Loucy (cell line): ENCODE data around the gene FAM210B.

Experiments used
- H2AFZ ChIP-seq: fragments of 200-600 bp; sonication (generic); 2 replicates; pipeline ENCODE4 v1.6.0; 2016; ENCODE audit warnings: antibody characterized with exemption, mild to moderate bottlenecking, low read length, moderate library complexity
- H3F3A ChIP-seq: fragments of 200-600 bp; 2 replicates; pipeline ENCODE4 v1.6.0; 2016; ENCODE audit warnings: antibody characterized with exemption, low read depth, mild to moderate bottlenecking
- H3K27me3 ChIP-seq: fragments of 200-600 bp; sonication (generic); 2 replicates; pipeline ENCODE4 v1.6.1; 2014; ENCODE audit warnings: low read length, mild to moderate bottlenecking; ENCODE audit not compliant: insufficient read depth, poor library complexity, severe bottlenecking
- H3K36me3 ChIP-seq: fragments of 200-600 bp; sonication (generic); 2 replicates; pipeline ENCODE4 v1.6.1; 2016; ENCODE audit warnings: low read length; ENCODE audit not compliant: insufficient read depth
- H3K4me1 ChIP-seq: fragments of 200-600 bp; sonication (generic); 2 replicates; pipeline ENCODE4 v1.5.1; 2014; ENCODE audit warnings: low read length, mild to moderate bottlenecking; ENCODE audit not compliant: insufficient read depth, poor library complexity, severe bottlenecking
- H3K4me2 ChIP-seq: fragments of 200-600 bp; sonication (generic); 2 replicates; pipeline ENCODE4 v1.6.0; 2014; ENCODE audit warnings: antibody characterized with exemption, low read length, low read depth, mild to moderate bottlenecking; ENCODE audit not compliant: poor library complexity, severe bottlenecking
- H3K4me3 ChIP-seq: fragments of 200-600 bp; sonication (generic); 2 replicates; pipeline ENCODE4 v1.5.1; 2014; ENCODE audit warnings: low read length, mild to moderate bottlenecking, mixed read lengths; ENCODE audit not compliant: poor library complexity, severe bottlenecking
- H3K79me2 ChIP-seq: fragments of 200-600 bp; sonication (generic); 2 replicates; pipeline ENCODE4 v1.6.1; 2014; ENCODE audit warnings: low read length; ENCODE audit not compliant: insufficient read depth
- H3K9ac ChIP-seq: fragments of 200-600 bp; sonication (generic); 2 replicates; pipeline ENCODE4 v1.6.0; 2014; ENCODE audit warnings: mild to moderate bottlenecking, low read depth, low read length, moderate library complexity; ENCODE audit not compliant: poor library complexity, severe bottlenecking
- H3K9me2 ChIP-seq: fragments of 200-600 bp; sonication (generic); replicated peaks from 2 replicates; pipeline ENCODE4 v1.6.1; 2016; ENCODE audit warnings: low read depth, low read length, mixed read lengths
- H3K9me3 ChIP-seq: fragments of 200-600 bp; sonication (generic); 2 replicates; pipeline ENCODE4 v1.6.1; 2014; ENCODE audit warnings: mild to moderate bottlenecking, antibody characterized with exemption, low read length, low read depth; ENCODE audit not compliant: insufficient read depth
- H4K20me1 ChIP-seq: fragments of 200-600 bp; sonication (generic); 2 replicates; pipeline ENCODE4 v1.6.0; 2014; ENCODE audit warnings: antibody characterized with exemption, low read length, mild to moderate bottlenecking; ENCODE audit not compliant: insufficient read depth, poor library complexity, severe bottlenecking
- CTCF ChIP-seq: fragments of 200-600 bp; sonication (generic); conservative IDR thresholded peaks from 2 replicates; pipeline ENCODE4 v1.5.1; 2014; ENCODE audit warnings: mild to moderate bottlenecking, antibody characterized with exemption, low read length
- EZH2phosphoT487 ChIP-seq: fragments of 200-600 bp; IDR thresholded peaks from 2 replicates; pipeline ENCODE4 v1.6.1; 2018; ENCODE audit warnings: antibody characterized with exemption, mild to moderate bottlenecking, moderate library complexity, borderline replicate concordance

Gene FAM210B

GRCh38 chr20:56348305-56348693 lies 10.5 kb upstream of the FAM210B start:
- H3K4me1 ChIP-seq, result no peaks in the 10 kb centered on the region
- H3K4me3 ChIP-seq, result no peak overlapping the region
- no peaks in the 10 kb centered on the region for H4K20me1 ChIP-seq
- no peaks in the 10 kb centered on the region for H3F3A ChIP-seq
- no peaks in the 10 kb centered on the region for H3K9me3 ChIP-seq
- H3K79me2 ChIP-seq, result no peaks in the 10 kb centered on the region
- H3K9me2 ChIP-seq, result no peaks in the 10 kb centered on the region
- H3K9ac ChIP-seq, result no peak overlapping the region
- H3K27me3 ChIP-seq, result no peaks in the 10 kb centered on the region
- H2AFZ ChIP-seq, result no peak overlapping the region
- H3K4me2 ChIP-seq, result no peak overlapping the region
- TF ChIP-seq CTCF, result no peak
- no peak for TF ChIP-seq EZH2phosphoT487
- no peaks in the 10 kb centered on the region for H3K36me3 ChIP-seq

- no peaks in the 10 kb centered on the region for H3K36me3 ChIP-seq
- H3F3A ChIP-seq, result no peaks in the 10 kb centered on the region
- H3K4me3 ChIP-seq, result no peak overlapping the region
- no peak for TF ChIP-seq EZH2phosphoT487
- no peak for TF ChIP-seq CTCF
- H4K20me1 ChIP-seq, result no peaks in the 10 kb centered on the region
- no peaks in the 10 kb centered on the region for H3K27me3 ChIP-seq
- H3K4me1 ChIP-seq, result no peaks in the 10 kb centered on the region
- H3K9me2 ChIP-seq, result no peaks in the 10 kb centered on the region
- no peaks in the 10 kb centered on the region for H3K9me3 ChIP-seq
- no peaks in the 10 kb centered on the region for H3K79me2 ChIP-seq
- H2AFZ ChIP-seq, result no peak overlapping the region
- no peak overlapping the region for H3K9ac ChIP-seq
- H3K4me2 ChIP-seq, result no peak overlapping the region
Measured at GRCh38 chr20:56348746-56349145, 10.0 kb upstream of the FAM210B start.

- no peak overlapping the region for H2AFZ ChIP-seq
- H3K4me3 ChIP-seq, result no peak overlapping the region
- no peaks in the 10 kb centered on the region for H3K36me3 ChIP-seq
- H3K9ac ChIP-seq, result no peak overlapping the region
- no peak overlapping the region for H3K4me2 ChIP-seq
- no peaks in the 10 kb centered on the region for H3K27me3 ChIP-seq
- H3K9me3 ChIP-seq, result no peaks in the 10 kb centered on the region
- TF ChIP-seq CTCF (no peak), EZH2phosphoT487 (no peak)
- no peaks in the 10 kb centered on the region for H4K20me1 ChIP-seq
- no peaks in the 10 kb centered on the region for H3K9me2 ChIP-seq
- no peaks in the 10 kb centered on the region for H3K79me2 ChIP-seq
- no peaks in the 10 kb centered on the region for H3K4me1 ChIP-seq
- H3F3A ChIP-seq, result no peaks in the 10 kb centered on the region
Measured at GRCh38 chr20:56350842-56351241, 7.9 kb upstream of the FAM210B start.
